ENCODE data around the gene CCDC150. TPM values are rescaled to one million over a fixed set of nuclear protein-coding genes. Genes with fewer than 3 reads are reported as not detected.

The CCDC150 gene
- total and polyA plus RNA-seq, 9 of the 15 experiments (the other 6 are each of a cell fraction or from before 2014, with no cell fraction given), result 4.4 to 23.1 (median 11.3) TPM

- DNase-seq (ENCODE audit: extremely low read depth in 1 of 4, low spot score in 3 of 4), result no peak
- Histone ChIP-seq H3K4me2 (ENCODE audit: insufficient read depth, low read length) (no peak overlapping the region), H3K4me3 (no peak overlapping the region), H3K27me3 (ENCODE audit: control insufficient read depth in 2 of 2, insufficient read depth in 2 of 2, low read length in 2 of 2) (no peaks in the 10 kb centered on the region), H3K27ac (ENCODE audit: extremely low read depth, low read depth, low read length) (no peak overlapping the region), H2AFZ (ENCODE audit: low read depth, low read length) (no peak overlapping the region), H3K9me1 (ENCODE audit: control insufficient read depth, insufficient read depth, low read length) (no peaks in the 10 kb centered on the region), H3K9ac (ENCODE audit: insufficient read depth in 1 of 2, low read depth in 2 of 2, low read length in 2 of 2) (no peak overlapping the region), H4K20me1 (replicated peaks; ENCODE audit: control insufficient read depth, insufficient read depth, low read length) (no peaks in the 10 kb centered on the region), H3K79me2 (ENCODE audit: control insufficient read depth, insufficient read depth, low read length) (no peaks in the 10 kb centered on the region), H3K4me1 (replicated peaks in 1 of 2; ENCODE audit: control insufficient read depth in 2 of 2, insufficient read depth in 2 of 2, low read length in 2 of 2) (no peaks in the 10 kb centered on the region), H3K9me3 (replicated peaks; ENCODE audit: control insufficient read depth, insufficient read depth, low read depth, low read length) (no peaks in the 10 kb centered on the region), H3K36me3 (ENCODE audit: control insufficient read depth, insufficient read depth, low read length) (no peaks in the 10 kb centered on the region)
- 0% methylated on average over 2 of the region's 3 CpGs for WGBS (ENCODE audit: insufficient coverage, low coverage, missing lambda C conversion rate)
- no peak for ATAC-seq
- in situ Hi-C loops (cut with MboI), result no loop called here
- intact Hi-C loops (cut with micrococcal nuclease), result no loop called here
- no peak for FAIRE-seq
- no TSS peak for BruUV-seq (replicated peaks)
- CTCF ChIA-PET (ENCODE audit: low intra/inter-chr PET ratio), result no interaction called here
- POLR2A ChIA-PET, result no interaction called here
- no peak for TF ChIP-seq SIRT6 (IDR thresholded peaks at IDR 0.05; ENCODE audit: low read depth, low read length)
- TF ChIP-seq ZNF12 (CRISPR knock-in tag; IDR thresholded peaks at IDR 0.05), result no peak
- TF ChIP-seq ZBTB40 (IDR thresholded peaks at IDR 0.05), result no peak
- TF ChIP-seq ZBTB40 (CRISPR knock-in tag; IDR thresholded peaks at IDR 0.05), result no peak
- TF ChIP-seq CCNT2 (IDR thresholded peaks at IDR 0.05; ENCODE audit: borderline replicate concordance, extremely low read depth, insufficient read length, low read depth, low read length), result no peak
- no peak for TF ChIP-seq KLF10 (CRISPR knock-in tag; IDR thresholded peaks at IDR 0.05)
- TF ChIP-seq POLR2AphosphoS2 (IDR thresholded peaks at IDR 0.05; ENCODE audit: low read length), result no peak
- TF ChIP-seq GTF3C2 (IDR thresholded peaks at IDR 0.05; ENCODE audit: borderline replicate concordance, extremely low read depth, insufficient read length), result no peak
Observed at GRCh38 chr2:196610796-196611195, 28.7 kb upstream of the CCDC150 start.

Measured in K562 (cell line).